Activated CD4-positive, alpha-beta T cell treated with anti-CD3 and anti-CD28 coated beads for 1 hour (primary cell): ENCODE results near the gene ZNF208.

ENCODE experiments used
- DNase-seq: peaks from one replicate; pipeline ENCODE4 v3.0.0-alpha.2; 2020

Gene ZNF208

GRCh38 chr19:21883516-21883915, 127.2 kb downstream of the ZNF208 start:
- DNase-seq, result no peak
